Measurements from ENCODE around the gene DDX39A. TPM values are rescaled to one million over a fixed set of nuclear protein-coding genes. Genes with fewer than 3 reads are reported as not detected.
A peak's percentile ranks its signal among the peaks of the same experiment; 100 is the strongest.
"Not testable (repeated sequence)": the region's sequence is repeated elsewhere in the genome, so short reads cannot be mapped to it uniquely, and the experiment has no call there.

The DDX39A gene
- total RNA-seq, 1 donor = 49.2 TPM

- Histone ChIP-seq H3K79me2 (ENCODE audit: insufficient read depth, low read length) (no peaks in the 10 kb centered on the region), H3K27ac (ENCODE audit: low read depth, low read length) (peak overlapping the region; percentile 58), H3K4me1 (ENCODE audit: insufficient read depth, low read length) (peaks cover 6% of the 10 kb centered on the region), H3K4me2 (ENCODE audit: insufficient read depth, low read length) (peak overlapping the region; percentile 13), H2AFZ (ENCODE audit: low read length) (no peak overlapping the region), H3K27me3 (ENCODE audit: insufficient read depth, low read length) (no peaks in the 10 kb centered on the region), H3K36me3 (ENCODE audit: insufficient read depth, low read length) (peaks cover 59% of the 10 kb centered on the region), H4K20me1 (ENCODE audit: insufficient read depth, low read length) (peaks cover 9% of the 10 kb centered on the region), H3K4me3 (ENCODE audit: insufficient read depth, low read length) (no peak overlapping the region), H3K9me3 (ENCODE audit: low read depth, low read length) (no peaks in the 10 kb centered on the region)
- TF ChIP-seq CTCF (IDR thresholded peaks at IDR 0.05; ENCODE audit: extremely low read depth, low read depth, low read length) = no peak
- DNase-seq (ENCODE audit: insufficient read length, low spot score, missing footprints) = no peak
Observed at GRCh38 chr19:14401468-14402195, 17.5 kb downstream of the DDX39A start.

- H3K4me1 ChIP-seq (ENCODE audit: insufficient read depth, low read length) = peaks cover 6% of the 10 kb centered on the region
- H3K27ac ChIP-seq (ENCODE audit: low read depth, low read length) = peak overlapping the region; percentile 58
Observed at GRCh38 chr19:14400951-14401431, 18.1 kb downstream of the DDX39A start.

GRCh38 chr19:14397168-14397567, 22.0 kb downstream of the DDX39A start:
- H3K4me3 ChIP-seq (ENCODE audit: insufficient read depth, low read length); H3K79me2 ChIP-seq (ENCODE audit: insufficient read depth, low read length); H3K4me2 ChIP-seq (ENCODE audit: insufficient read depth, low read length); H4K20me1 ChIP-seq (ENCODE audit: insufficient read depth, low read length); H3K4me1 ChIP-seq (ENCODE audit: insufficient read depth, low read length); H3K9me3 ChIP-seq (ENCODE audit: low read depth, low read length); H3K27me3 ChIP-seq (ENCODE audit: insufficient read depth, low read length); H2AFZ ChIP-seq (ENCODE audit: low read length); DNase-seq (ENCODE audit: insufficient read length, low spot score, missing footprints); H3K27ac ChIP-seq (ENCODE audit: low read depth, low read length): not testable (repeated sequence)
- peaks cover 49% of the 10 kb centered on the region for H3K36me3 ChIP-seq (ENCODE audit: insufficient read depth, low read length)

More at GRCh38 chr19:14400951-14401431, 18.1 kb downstream of the DDX39A start:
- Histone ChIP-seq H4K20me1 (ENCODE audit: insufficient read depth, low read length) (peaks cover 6% of the 10 kb centered on the region), H3K27me3 (ENCODE audit: insufficient read depth, low read length) (no peaks in the 10 kb centered on the region), H2AFZ (ENCODE audit: low read length) (no peak overlapping the region), H3K9me3 (ENCODE audit: low read depth, low read length) (no peaks in the 10 kb centered on the region), H3K79me2 (ENCODE audit: insufficient read depth, low read length) (no peaks in the 10 kb centered on the region), H3K36me3 (ENCODE audit: insufficient read depth, low read length) (peaks cover 55% of the 10 kb centered on the region), H3K4me3 (ENCODE audit: insufficient read depth, low read length) (no peak overlapping the region), H3K4me2 (ENCODE audit: insufficient read depth, low read length) (no peak overlapping the region)
- peak; percentile 93 for DNase-seq (ENCODE audit: insufficient read length, low spot score, missing footprints)
- no peak for TF ChIP-seq CTCF (IDR thresholded peaks at IDR 0.05; ENCODE audit: extremely low read depth, low read depth, low read length)

GRCh38 chr19:14396730-14397129, 22.4 kb downstream of the DDX39A start:
- not testable (repeated sequence) for H3K27ac ChIP-seq (ENCODE audit: low read depth, low read length); H3K4me3 ChIP-seq (ENCODE audit: insufficient read depth, low read length); H3K4me2 ChIP-seq (ENCODE audit: insufficient read depth, low read length); H2AFZ ChIP-seq (ENCODE audit: low read length); H3K79me2 ChIP-seq (ENCODE audit: insufficient read depth, low read length); H3K4me1 ChIP-seq (ENCODE audit: insufficient read depth, low read length); H3K9me3 ChIP-seq (ENCODE audit: low read depth, low read length); H3K27me3 ChIP-seq (ENCODE audit: insufficient read depth, low read length); DNase-seq (ENCODE audit: insufficient read length, low spot score, missing footprints); H4K20me1 ChIP-seq (ENCODE audit: insufficient read depth, low read length)
- peaks cover 46% of the 10 kb centered on the region for H3K36me3 ChIP-seq (ENCODE audit: insufficient read depth, low read length)

- no peak for TF ChIP-seq CTCF (IDR thresholded peaks at IDR 0.05; ENCODE audit: extremely low read depth, low read depth, low read length)
- no peaks in the 10 kb centered on the region for H3K79me2 ChIP-seq (ENCODE audit: insufficient read depth, low read length)
- H3K4me1 ChIP-seq (ENCODE audit: insufficient read depth, low read length) = peaks cover 1% of the 10 kb centered on the region
- H3K36me3 ChIP-seq (ENCODE audit: insufficient read depth, low read length) = peaks cover 44% of the 10 kb centered on the region
- no peak overlapping the region for H3K4me3 ChIP-seq (ENCODE audit: insufficient read depth, low read length)
- H3K27ac ChIP-seq (ENCODE audit: low read depth, low read length) = no peak overlapping the region
- H2AFZ ChIP-seq (ENCODE audit: low read length) = no peak overlapping the region
- DNase-seq (ENCODE audit: insufficient read length, low spot score, missing footprints) = no peak
- no peaks in the 10 kb centered on the region for H4K20me1 ChIP-seq (ENCODE audit: insufficient read depth, low read length)
- H3K9me3 ChIP-seq (ENCODE audit: low read depth, low read length) = no peaks in the 10 kb centered on the region
- H3K4me2 ChIP-seq (ENCODE audit: insufficient read depth, low read length) = no peak overlapping the region
- no peaks in the 10 kb centered on the region for H3K27me3 ChIP-seq (ENCODE audit: insufficient read depth, low read length)
Observed at GRCh38 chr19:14395710-14396336, 23.3 kb downstream of the DDX39A start.

Measured in osteoblast (primary cell).